GM23338 (cell line): ENCODE data around the gene CDH20. TPM values are rescaled to one million over a fixed set of nuclear protein-coding genes. Genes with fewer than 3 reads are reported as not detected.

Experiments
- ATAC-seq: fragments of 200-7000 bp; cut with Tn5 transposase; 3 replicates; pipeline ENCODE4 v1.9.1; 2020
- DNase-seq: peaks from one replicate; pipeline ENCODE4 v3.0.0-alpha.2; 2015; ENCODE audit warnings: low spot score
- H2AFZ ChIP-seq: fragments of 200-600 bp; sonication (generic); 2 replicates; pipeline ENCODE4 v1.8.0; 2016; ENCODE audit warnings: antibody characterized with exemption, mild to moderate bottlenecking, moderate library complexity
- H3F3A ChIP-seq: fragments of 200-600 bp; sonication (generic); replicated peaks from 2 replicates; pipeline ENCODE4 v1.8.0; 2017; ENCODE audit warnings: antibody characterized with exemption, mixed run types, low read depth
- H3K27ac ChIP-seq: fragments of 200-600 bp; sonication (generic); 2 replicates; pipeline ENCODE4 v1.6.1; 2016; ENCODE audit warnings: low read depth
- H3K27me3 ChIP-seq: fragments of 200-600 bp; sonication (generic); 2 replicates; pipeline ENCODE4 v1.8.0; 2016; ENCODE audit warnings: mild to moderate bottlenecking, mixed run types, moderate library complexity; ENCODE audit not compliant: insufficient read depth
- H3K36me3 ChIP-seq: fragments of 200-600 bp; sonication (generic); 2 replicates; pipeline ENCODE4 v1.8.0; 2016; ENCODE audit warnings: mild to moderate bottlenecking; ENCODE audit not compliant: insufficient read depth
- H3K4me1 ChIP-seq: fragments of 200-600 bp; sonication (generic); 2 replicates; pipeline ENCODE4 v1.8.0; 2016; ENCODE audit warnings: mild to moderate bottlenecking, moderate library complexity; ENCODE audit not compliant: insufficient read depth
- H3K4me2 ChIP-seq: fragments of 200-600 bp; sonication (generic); 2 replicates; pipeline ENCODE4 v1.7.1; 2017; ENCODE audit warnings: mixed run types
- H3K4me3 ChIP-seq: fragments of 200-600 bp; sonication (generic); 2 replicates; pipeline ENCODE4 v1.6.1; 2016; ENCODE audit warnings: mixed run types
- H3K79me2 ChIP-seq: fragments of 200-600 bp; sonication (generic); replicated peaks from 2 replicates; pipeline ENCODE4 v1.8.0; 2017; ENCODE audit warnings: mild to moderate bottlenecking; ENCODE audit not compliant: insufficient read depth
- H3K9me2 ChIP-seq: fragments of 200-600 bp; sonication (generic); 2 replicates; pipeline ENCODE4 v1.8.0; 2017; ENCODE audit not compliant: insufficient read depth
- H4K20me1 ChIP-seq: fragments of 200-600 bp; sonication (generic); replicated peaks from 2 replicates; pipeline ENCODE4 v1.8.0; 2017; ENCODE audit warnings: mild to moderate bottlenecking; ENCODE audit not compliant: insufficient read depth
- H3K27ac Mint-ChIP-seq: 2 replicates; pipeline ENCODE4 v1.8.0; 2020; ENCODE audit warnings: inconsistent platforms, mild to moderate bottlenecking, moderate library complexity, mixed read lengths
- H3K27me3 Mint-ChIP-seq: 3 replicates; pipeline ENCODE4 v1.8.0; 2022; ENCODE audit warnings: low read depth, mild to moderate bottlenecking, moderate library complexity, mixed read lengths, inconsistent platforms; ENCODE audit not compliant: insufficient read depth, poor library complexity
- H3K36me3 Mint-ChIP-seq: 3 replicates; pipeline ENCODE4 v1.8.0; 2021; ENCODE audit warnings: low read depth, mild to moderate bottlenecking, inconsistent platforms, moderate library complexity, mixed read lengths
- H3K4me1 Mint-ChIP-seq: 3 replicates; pipeline ENCODE4 v1.8.0; 2020; ENCODE audit warnings: mild to moderate bottlenecking, inconsistent platforms, mixed read lengths
- H3K4me3 Mint-ChIP-seq: 3 replicates; pipeline ENCODE4 v1.8.0; 2021; ENCODE audit warnings: moderate library complexity, mild to moderate bottlenecking, inconsistent platforms, mixed read lengths
- H3K9me3 Mint-ChIP-seq: 3 replicates; pipeline ENCODE4 v1.8.0; 2020; ENCODE audit warnings: moderate library complexity, mild to moderate bottlenecking, inconsistent platforms, mixed read lengths
- ETS1 ChIP-seq: IDR thresholded peaks from 2 replicates; pipeline ENCODE4 v1.6.1; 2016; ENCODE audit warnings: antibody characterized with exemption
- EZH2 ChIP-seq: fragments of 200-600 bp; sonication (generic); IDR thresholded peaks from one replicate; pipeline ENCODE4 v1.8.0; 2017; ENCODE audit warnings: antibody characterized with exemption, mild to moderate bottlenecking, low read depth; ENCODE audit not compliant: unreplicated experiment
- EZH2phosphoT487 ChIP-seq: fragments of 200-600 bp; sonication (generic); IDR thresholded peaks from one replicate; pipeline ENCODE4 v1.8.1; 2018; ENCODE audit warnings: antibody characterized with exemption; ENCODE audit not compliant: unreplicated experiment
- JUNB ChIP-seq: IDR thresholded peaks from one replicate; pipeline ENCODE4 v1.6.1; 2016; ENCODE audit warnings: antibody characterized with exemption; ENCODE audit not compliant: unreplicated experiment
- NANOG ChIP-seq: IDR thresholded peaks from 2 replicates; pipeline ENCODE4 v1.6.1; 2016; ENCODE audit warnings: antibody characterized with exemption, borderline replicate concordance
- POLR2AphosphoS5 ChIP-seq: IDR thresholded peaks from 2 replicates; pipeline ENCODE4 v1.6.1; 2016; ENCODE audit warnings: antibody characterized with exemption, low read depth
- REST ChIP-seq: IDR thresholded peaks from one replicate; pipeline ENCODE4 v1.6.1; 2018; ENCODE audit warnings: antibody characterized with exemption; ENCODE audit not compliant: unreplicated experiment
- STAT1 ChIP-seq: IDR thresholded peaks from one replicate; pipeline ENCODE4 v1.6.1; 2016; ENCODE audit warnings: antibody characterized with exemption; ENCODE audit not compliant: unreplicated experiment
- ZNF114 ChIP-seq: fragments of 250-450 bp; sonication (Bioruptor Pico); IDR thresholded peaks from 2 replicates; pipeline ENCODE4 v1.5.0; 2020; ENCODE audit warnings: mild to moderate bottlenecking, moderate library complexity
- ZNF331 ChIP-seq: fragments of 250-450 bp; sonication (Bioruptor Pico); IDR thresholded peaks from 2 replicates; pipeline ENCODE4 v1.5.0; 2020; ENCODE audit warnings: low read depth, mild to moderate bottlenecking, moderate library complexity
- ZNF462 ChIP-seq: fragments of 250-450 bp; sonication (Bioruptor Pico); IDR thresholded peaks from 2 replicates; pipeline ENCODE4 v1.5.0; 2020; ENCODE audit warnings: mild to moderate bottlenecking, moderate library complexity
- polyA plus RNA-seq: library from polyadenylated mRNA; unstranded; fragments of >200 nt; fragmentation: Nextera tagmentation; extraction: Ambion mirVana; gene quantifications from 2 replicates; pipeline ENCODE4 v1.2.1, GENCODE V29; 2016
- total RNA-seq: library from RNA; depleted of rRNA; stranded (reverse); fragments of >200 nt; shearing (Covaris generic); gene quantifications from 2 replicates; pipeline ENCODE4 v1.2.3, GENCODE V29; 2014

CDH20 gene
- total and polyA plus RNA-seq, 2 experiments from 2014 or later: 1.0 TPM; not detected in 1

GRCh38 chr18:61600422-61600821, 267.2 kb downstream of the CDH20 start:
- no peaks in the 10 kb centered on the region for H3F3A ChIP-seq
- H3K4me1 Mint-ChIP-seq: peaks cover 14% of the 10 kb centered on the region
- no peak overlapping the region for H3K27ac ChIP-seq
- peaks cover 13% of the 10 kb centered on the region; the same call in 1 of the 2 replicates for H3K9me2 ChIP-seq
- TF ChIP-seq ETS1: no peak
- no peak for TF ChIP-seq STAT1
- TF ChIP-seq EZH2: no peak
- TF ChIP-seq JUNB: no peak
- TF ChIP-seq NANOG: no peak
- TF ChIP-seq ZNF331 (CRISPR knock-in tag): no peak
- no peak for TF ChIP-seq REST
- no peak for TF ChIP-seq ZNF114 (CRISPR knock-in tag)
- TF ChIP-seq POLR2AphosphoS5: no peak
- no peak for TF ChIP-seq ZNF462 (CRISPR knock-in tag)
- no peak for TF ChIP-seq EZH2phosphoT487
- no peak for ATAC-seq
- no peaks in the 10 kb centered on the region for H3K36me3 Mint-ChIP-seq
- no peak overlapping the region for H3K4me3 ChIP-seq
- no peaks in the 10 kb centered on the region for H3K27me3 ChIP-seq
- H2AFZ ChIP-seq: no peak overlapping the region
- no peak for DNase-seq
- H3K9me3 Mint-ChIP-seq: no peaks in the 10 kb centered on the region; the same call in 2 of the 3 replicates
- H3K36me3 ChIP-seq: no peaks in the 10 kb centered on the region
- H3K79me2 ChIP-seq: no peaks in the 10 kb centered on the region
- peaks cover 27% of the 10 kb centered on the region for H3K4me1 ChIP-seq
- H3K4me2 ChIP-seq: no peak overlapping the region
- no peaks in the 10 kb centered on the region for H4K20me1 ChIP-seq
- H3K4me3 Mint-ChIP-seq: no peak overlapping the region
- peaks cover 2% of the 10 kb centered on the region for H3K27me3 Mint-ChIP-seq
- H3K27ac Mint-ChIP-seq: no peak overlapping the region
